Pancreas (tissue), 10 donors: Measurements from ENCODE around the gene CCSAP. TPM values are rescaled to one million over a fixed set of nuclear protein-coding genes. Genes with fewer than 3 reads are reported as not detected.

ENCODE experiments used
- ATAC-seq, 4 donors: fragments of 200-7000 bp; cut with Tn5 transposase; one replicate each; pipeline versions ENCODE4 v1.8.0 to v1.9.1; 2020; ENCODE audit warnings: mild to moderate bottlenecking in 4 of 4, moderate library complexity in 4 of 4
- DNase-seq, 6 donors: peaks; one replicate each; pipeline ENCODE4 v3.0.0-alpha.2; 2020
- FAIRE-seq: peaks from 2 replicates; lab custom pipeline; 2012; peaks lifted over from hg19 to GRCh38; lab: Jason Lieb, UNC
- H3K27ac ChIP-seq, 4 donors: fragments of 200-600 bp; sonication (generic); 1 replicate in 3 of 4; 2 replicates in 1 of 4; pipeline versions ENCODE4 v1.5.0 to v1.8.0; 2020
- H3K27me3 ChIP-seq, 4 donors: fragments of 200-600 bp; one replicate each; pipeline ENCODE4 v1.8.0; 2021
- H3K36me3 ChIP-seq, 3 donors: fragments of 200-600 bp; sonication (generic) in 1 of 3; one replicate each; pipeline versions ENCODE4 v1.5.0 to v1.8.0; 2020 to 2021
- H3K4me1 ChIP-seq, 3 donors: fragments of 200-600 bp; one replicate each; pipeline ENCODE4 v1.8.0; 2021
- H3K4me3 ChIP-seq, 4 donors: fragments of 200-600 bp; sonication (generic) in 2 of 4; one replicate each; pipeline versions ENCODE4 v1.5.0 to v1.8.0; 2020 to 2021
- H3K9me3 ChIP-seq, 4 donors: fragments of 200-600 bp; one replicate each; pipeline ENCODE4 v1.8.0; 2021
- WGBS, 2 donors: extraction: QIAGEN DNeasy Blood & Tissue Kit; methylation state at CpG; one replicate each; pipeline ENCODE4 v1.1.7; 2013; 5-methylcytosine and 5-hydroxymethylcytosine counted together
- intact Hi-C, 3 donors: fragments of 100-400 bp; cut with DNase I; formaldehyde crosslinking; loops; one replicate each; pipeline versions ENCODE4 v1.11.1 to v1.14.2; 2022
- polyA plus RNA-seq, 2 donors: library from polyadenylated mRNA; stranded (reverse); fragments of 200-250 nt; gene quantifications; one replicate each; pipeline ENCODE4 v1.2.3, GENCODE V29; 2013
- total RNA-seq, 6 donors: library from RNA; stranded (reverse); fragmentation: NEBNext Ultra II Directional in 4 of 6; extraction: Animal tissue kit (Norgen Biotek cat#: 25700) in 4 of 6; gene quantifications; one replicate each; pipeline versions ENCODE4 v1.2.1 to v1.2.4, GENCODE V29; 2021 to 2023
- TF ChIP-seq, protein P1 (sequence below), 4 donors: fragments of 200-600 bp; sonication (generic) in 3 of 4; IDR thresholded peaks; one replicate each; pipeline versions ENCODE4 v1.5.0 to v1.8.0; 2021; ENCODE audit warnings: antibody characterized with exemption in 4 of 4
- donor health status: healthy with polysubstance abuse.
- donor health status: DM: no; HTN: no; CAD: no; lungs with moderate emphysema.
- donor health status: DM: no; HTN: no; CAD: no.
- donor health status: control.
- donor health status: control.
- donor health status: Bipolar disorder and iron deficiency.
- donor health status: DM: yes; HTN: yes; CAD: no.
- donor health status: DM: no; HTN: no; CAD: no.
- donor health status: DM: no; HTN: no; CAD: no.
- donor health status: DM: yes; HTN: yes; CAD: no.

The CCSAP gene
- total and polyA plus RNA-seq, 8 donors = 0.97 to 4.6 (median 1.7) TPM

DNA sequence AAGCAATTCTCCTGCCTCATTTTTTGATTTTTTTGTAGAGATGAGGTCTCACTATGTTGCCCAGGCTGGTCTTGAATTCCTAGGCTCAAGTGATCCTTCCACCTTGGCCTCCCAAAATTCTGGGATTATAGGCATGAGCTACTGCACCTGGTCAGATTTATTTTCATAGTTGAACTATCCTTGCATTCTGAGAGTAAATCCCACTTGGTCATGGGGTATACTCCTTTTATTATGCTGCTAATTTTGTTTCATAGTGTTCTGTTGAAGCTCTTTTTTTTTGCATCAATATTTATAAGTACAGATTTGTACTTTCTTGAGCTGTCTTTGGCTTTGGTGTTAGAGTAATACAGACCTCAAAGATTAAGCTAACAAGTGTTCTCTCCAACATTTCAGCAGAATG is 12.8 kb upstream of the CCSAP start:
- FAIRE-seq = no peak
- TF ChIP-seq, protein P1, sequence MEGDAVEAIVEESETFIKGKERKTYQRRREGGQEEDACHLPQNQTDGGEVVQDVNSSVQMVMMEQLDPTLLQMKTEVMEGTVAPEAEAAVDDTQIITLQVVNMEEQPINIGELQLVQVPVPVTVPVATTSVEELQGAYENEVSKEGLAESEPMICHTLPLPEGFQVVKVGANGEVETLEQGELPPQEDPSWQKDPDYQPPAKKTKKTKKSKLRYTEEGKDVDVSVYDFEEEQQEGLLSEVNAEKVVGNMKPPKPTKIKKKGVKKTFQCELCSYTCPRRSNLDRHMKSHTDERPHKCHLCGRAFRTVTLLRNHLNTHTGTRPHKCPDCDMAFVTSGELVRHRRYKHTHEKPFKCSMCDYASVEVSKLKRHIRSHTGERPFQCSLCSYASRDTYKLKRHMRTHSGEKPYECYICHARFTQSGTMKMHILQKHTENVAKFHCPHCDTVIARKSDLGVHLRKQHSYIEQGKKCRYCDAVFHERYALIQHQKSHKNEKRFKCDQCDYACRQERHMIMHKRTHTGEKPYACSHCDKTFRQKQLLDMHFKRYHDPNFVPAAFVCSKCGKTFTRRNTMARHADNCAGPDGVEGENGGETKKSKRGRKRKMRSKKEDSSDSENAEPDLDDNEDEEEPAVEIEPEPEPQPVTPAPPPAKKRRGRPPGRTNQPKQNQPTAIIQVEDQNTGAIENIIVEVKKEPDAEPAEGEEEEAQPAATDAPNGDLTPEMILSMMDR (IDR thresholded peaks at IDR 0.05) = no peak
- H3K27ac ChIP-seq = no peak overlapping the region
- no peaks in the 10 kb centered on the region for H3K27me3 ChIP-seq
- no peak for DNase-seq
- H3K4me1 ChIP-seq = no peaks in the 10 kb centered on the region
- no peak for ATAC-seq
- no peak overlapping the region for H3K4me3 ChIP-seq
- intact Hi-C loops = no loop called here
- no peaks in the 10 kb centered on the region for H3K9me3 ChIP-seq
- H3K36me3 ChIP-seq = no peaks in the 10 kb centered on the region

DNA sequence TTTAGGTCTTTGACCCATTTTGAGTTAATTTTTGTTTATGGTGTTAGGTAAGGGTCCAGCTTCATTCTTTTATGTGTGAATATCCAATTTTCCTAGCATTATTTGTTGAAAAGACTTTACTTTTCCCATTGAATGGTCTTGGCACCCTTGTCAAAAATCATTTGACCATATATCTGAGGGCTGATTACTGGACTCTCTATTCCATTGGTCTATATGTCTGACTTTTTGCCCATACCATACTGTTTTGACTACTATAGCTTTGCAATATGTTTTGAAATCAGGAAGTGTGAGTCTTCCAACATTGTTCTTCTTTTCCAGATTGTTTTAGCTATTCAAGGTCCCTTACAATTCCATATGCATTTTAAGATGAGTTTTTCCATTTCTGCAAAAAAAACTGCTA is 11.4 kb upstream of the CCSAP start:
- TF ChIP-seq, protein P1 (IDR thresholded peaks at IDR 0.05) = no peak
- DNase-seq (no peak), ATAC-seq (no peak), FAIRE-seq (no peak)
- Histone ChIP-seq H3K27ac (no peak overlapping the region), H3K4me1 (no peaks in the 10 kb centered on the region), H3K9me3 (no peaks in the 10 kb centered on the region), H3K36me3 (no peaks in the 10 kb centered on the region), H3K4me3 (no peak overlapping the region), H3K27me3 (no peaks in the 10 kb centered on the region)
- intact Hi-C loops = no loop called here

DNA sequence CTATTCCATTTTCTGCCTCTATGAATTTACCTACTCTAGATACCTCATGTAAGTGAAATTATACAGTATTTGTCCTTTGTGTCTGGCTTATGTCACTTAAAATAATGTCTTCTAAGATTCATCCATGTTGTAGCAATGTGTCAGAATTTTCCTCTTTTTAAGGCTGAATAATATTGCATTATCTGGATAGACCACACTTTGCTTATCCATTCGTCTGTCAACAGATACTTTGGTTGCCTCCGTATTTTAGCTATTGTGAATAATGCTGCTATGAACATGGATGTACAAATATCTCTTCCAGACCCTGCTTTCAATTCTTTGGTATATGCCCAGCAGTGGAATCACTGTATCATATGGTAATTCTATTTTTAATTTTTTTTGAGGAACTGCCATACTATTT is 10.1 kb upstream of the CCSAP start:
- TF ChIP-seq, protein P1 (IDR thresholded peaks at IDR 0.05) = no peak
- Histone ChIP-seq H3K9me3 (no peaks in the 10 kb centered on the region), H3K36me3 (no peaks in the 10 kb centered on the region), H3K4me1 (no peaks in the 10 kb centered on the region), H3K27me3 (no peaks in the 10 kb centered on the region), H3K27ac (no peak overlapping the region), H3K4me3 (no peak overlapping the region)
- no peak for DNase-seq
- WGBS, 2 donors = 73 to 80% methylated on average over 2 of the region's 2 CpGs
- intact Hi-C loops = no loop called here
- no peak for FAIRE-seq
- no peak for ATAC-seq

DNA sequence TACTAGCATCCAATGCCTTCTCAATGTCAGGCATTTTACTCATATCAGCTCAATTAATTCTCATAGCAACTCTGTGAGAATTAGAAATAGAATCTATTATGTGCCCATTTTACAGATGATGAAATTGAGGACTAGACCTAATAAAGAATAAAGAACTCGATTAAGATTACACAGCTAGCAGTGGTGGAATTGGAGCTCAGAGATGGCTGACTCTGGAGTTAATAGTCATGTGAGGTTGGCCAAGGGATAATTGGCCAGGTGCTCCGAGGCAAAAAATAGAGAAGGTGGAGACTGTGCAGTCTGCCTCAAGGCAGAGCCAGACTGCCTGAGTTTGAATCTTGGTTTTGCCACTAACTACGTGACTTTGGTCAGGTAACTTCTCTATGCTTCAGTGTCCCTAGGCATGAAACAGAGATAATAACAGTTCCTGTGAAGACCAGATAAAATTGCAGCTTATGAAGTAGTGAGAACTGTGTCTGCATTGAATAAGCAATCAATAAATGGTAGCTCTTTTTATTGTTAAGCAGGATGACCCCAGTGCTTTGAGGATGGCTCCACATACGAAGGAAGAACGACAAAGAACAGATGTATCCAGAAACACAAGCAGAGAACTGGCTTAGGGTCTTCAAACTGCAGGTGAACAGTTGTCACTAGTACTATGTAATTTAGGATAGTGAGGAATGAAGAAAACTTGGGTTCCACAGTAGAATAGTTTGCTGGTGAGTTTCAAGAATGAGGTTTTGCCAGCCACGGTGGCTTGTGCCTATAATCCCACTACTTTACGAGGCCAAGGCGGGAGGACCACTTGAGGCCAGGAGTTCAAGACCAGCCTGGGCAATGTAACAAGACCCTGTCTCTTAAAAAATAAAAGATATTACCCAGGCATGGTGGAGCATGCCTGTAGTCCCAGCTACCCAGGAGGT is 6.9 kb upstream of the CCSAP start:
- no peak for FAIRE-seq
- H3K9me3 ChIP-seq = no peaks in the 10 kb centered on the region
- ATAC-seq = no peak
- H3K36me3 ChIP-seq = no peaks in the 10 kb centered on the region
- DNase-seq = no peak
- H3K27ac ChIP-seq = no peak overlapping the region
- no peaks in the 10 kb centered on the region for H3K4me1 ChIP-seq
- TF ChIP-seq, protein P1 (IDR thresholded peaks at IDR 0.05) = no peak
- 60 to 74% methylated on average over 8 of the region's 8 CpGs for WGBS, 2 donors
- no peaks in the 10 kb centered on the region for H3K27me3 ChIP-seq
- H3K4me3 ChIP-seq = no peak overlapping the region
- intact Hi-C loops = no loop called here

DNA sequence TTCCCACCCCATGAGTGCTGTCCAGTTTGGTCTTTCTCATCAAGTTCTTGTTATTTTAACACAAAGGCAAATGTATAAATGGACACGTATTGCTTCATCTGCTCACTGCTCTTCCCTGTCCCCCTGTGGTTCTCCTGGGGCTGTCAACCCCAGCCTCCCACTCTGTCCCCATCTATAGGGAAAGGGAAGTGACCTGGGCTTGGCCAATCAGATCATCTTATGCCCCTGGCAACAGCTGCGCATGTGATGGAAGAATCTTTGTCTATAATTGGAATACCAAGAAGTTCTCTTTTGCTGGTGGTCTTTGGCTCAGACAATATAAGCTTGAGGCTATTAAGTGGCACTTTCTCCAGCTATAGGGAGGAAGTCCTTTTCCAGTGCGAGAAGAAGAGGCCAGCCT is 4.7 kb upstream of the CCSAP start:
- intact Hi-C loops = no loop called here
- no peak for DNase-seq
- H3K4me1 ChIP-seq = no peaks in the 10 kb centered on the region
- no peaks in the 10 kb centered on the region for H3K9me3 ChIP-seq
- TF ChIP-seq, protein P1 (IDR thresholded peaks at IDR 0.05) = no peak
- no peaks in the 10 kb centered on the region for H3K36me3 ChIP-seq
- H3K27ac ChIP-seq = no peak overlapping the region
- 74 to 76% methylated on average over 3 of the region's 3 CpGs for WGBS, 2 donors
- no peak for ATAC-seq
- FAIRE-seq = no peak
- H3K4me3 ChIP-seq = no peak overlapping the region
- no peaks in the 10 kb centered on the region for H3K27me3 ChIP-seq
